Liver (tissue), 9 donors: ENCODE results near the gene MSMP. TPM values are rescaled to one million over a fixed set of nuclear protein-coding genes. Genes with fewer than 3 reads are reported as not detected.

ENCODE experiments used
- DNase-seq: peaks from one replicate; pipeline ENCODE4 v3.0.0-alpha.2; 2017; ENCODE audit warnings: low spot score
- H3K27ac ChIP-seq, 2 donors: one replicate each; pipeline ENCODE4 v1.7.0; 2013; ENCODE audit warnings: inconsistent platforms in 2 of 2, low read length in 2 of 2, control low read depth in 1 of 2, low read depth in 1 of 2, mild to moderate bottlenecking in 1 of 2
- H3K27me3 ChIP-seq, 4 donors: one replicate each; pipeline versions ENCODE4 v1.6.1 to v1.7.0; 2013; ENCODE audit warnings: low read length in 3 of 4, inconsistent platforms in 1 of 4, mild to moderate bottlenecking in 1 of 4, moderate library complexity in 1 of 4; ENCODE audit not compliant: control insufficient read depth in 4 of 4, insufficient read depth in 4 of 4
- H3K36me3 ChIP-seq, 4 donors: one replicate each; pipeline versions ENCODE4 v1.6.1 to v1.7.0; 2013; ENCODE audit warnings: low read length in 3 of 4, mild to moderate bottlenecking in 3 of 4, low read depth in 1 of 4, moderate library complexity in 1 of 4; ENCODE audit not compliant: control insufficient read depth in 4 of 4, insufficient read depth in 3 of 4
- H3K4me1 ChIP-seq, 4 donors: one replicate each; pipeline versions ENCODE4 v1.6.1 to v1.7.0; 2013; ENCODE audit warnings: low read length in 3 of 4, mild to moderate bottlenecking in 3 of 4, moderate library complexity in 1 of 4; ENCODE audit not compliant: control insufficient read depth in 4 of 4, insufficient read depth in 4 of 4
- H3K4me3 ChIP-seq, 3 donors: one replicate each; pipeline versions ENCODE4 v1.6.1 to v1.7.0; 2013; ENCODE audit warnings: low read length in 3 of 3, control low read depth in 1 of 3, low read depth in 1 of 3, mild to moderate bottlenecking in 1 of 3
- H3K9ac ChIP-seq, 2 donors: one replicate each; pipeline ENCODE4 v1.7.0; 2013; ENCODE audit warnings: low read length in 2 of 2, mild to moderate bottlenecking in 2 of 2, moderate library complexity in 2 of 2, control low read depth in 1 of 2, low read depth in 1 of 2
- H3K9me3 ChIP-seq, 4 donors: one replicate each; pipeline versions ENCODE4 v1.6.1 to v1.7.0; 2013; ENCODE audit warnings: low read length in 3 of 4; ENCODE audit not compliant: control insufficient read depth in 4 of 4
- EGR1 ChIP-seq, 2 donors: IDR thresholded peaks; 2 replicates each; pipeline ENCODE4 v1.6.1; 2016 to 2018; ENCODE audit warnings: antibody characterized with exemption in 2 of 2, low read depth in 2 of 2
- FOXA1 ChIP-seq: IDR thresholded peaks from 2 replicates; pipeline ENCODE4 v1.6.1; 2016; ENCODE audit warnings: antibody characterized with exemption
- FOXA2 ChIP-seq: IDR thresholded peaks from 2 replicates; pipeline ENCODE4 v1.6.1; 2016; ENCODE audit warnings: antibody characterized with exemption
- GABPA ChIP-seq, 2 donors: IDR thresholded peaks in 1 of 2; conservative IDR thresholded peaks in 1 of 2; 2 replicates each; pipeline ENCODE4 v1.6.1; 2016; ENCODE audit warnings: antibody characterized with exemption in 2 of 2, mild to moderate bottlenecking in 1 of 2, moderate library complexity in 1 of 2
- HNF4A ChIP-seq, 2 donors: conservative IDR thresholded peaks; 2 replicates each; pipeline ENCODE4 v1.6.1; 2016; ENCODE audit warnings: antibody characterized with exemption in 2 of 2, mild to moderate bottlenecking in 2 of 2
- HNF4G ChIP-seq: IDR thresholded peaks from 2 replicates; pipeline ENCODE4 v1.6.1; 2016; ENCODE audit warnings: antibody characterized with exemption
- JUND ChIP-seq, 2 donors: IDR thresholded peaks; 2 replicates each; pipeline ENCODE4 v1.6.1; 2016; ENCODE audit warnings: antibody characterized with exemption in 2 of 2
- NR2F2 ChIP-seq: IDR thresholded peaks from 2 replicates; pipeline ENCODE4 v1.6.1; 2016; ENCODE audit warnings: antibody characterized with exemption
- RAD21 ChIP-seq, 2 donors: IDR thresholded peaks; 2 replicates each; pipeline ENCODE4 v1.6.1; 2016; ENCODE audit warnings: antibody characterized with exemption in 2 of 2, mild to moderate bottlenecking in 2 of 2
- RXRA ChIP-seq, 2 donors: IDR thresholded peaks; 2 replicates each; pipeline ENCODE4 v1.6.1; 2017 to 2018; ENCODE audit warnings: antibody characterized with exemption in 2 of 2, mild to moderate bottlenecking in 1 of 2
- SP1 ChIP-seq: IDR thresholded peaks from 2 replicates; pipeline ENCODE4 v1.6.1; 2018; ENCODE audit warnings: antibody characterized with exemption, mild to moderate bottlenecking
- TAF1 ChIP-seq: conservative IDR thresholded peaks from 2 replicates; pipeline ENCODE4 v1.6.1; 2016; ENCODE audit warnings: antibody characterized with exemption, mild to moderate bottlenecking
- YY1 ChIP-seq: IDR thresholded peaks from 2 replicates; pipeline ENCODE4 v1.6.1; 2016; ENCODE audit warnings: antibody characterized with exemption, mild to moderate bottlenecking
- WGBS: extraction: QIAGEN DNeasy Blood & Tissue Kit; methylation state at CpG from one replicate; pipeline ENCODE4 v1.1.7; 2013; 5-methylcytosine and 5-hydroxymethylcytosine counted together
- polyA plus RNA-seq, 2 donors: library from polyadenylated mRNA; stranded (reverse) in 1 of 2; unstranded in 1 of 2; fragments of 200-250 nt in 1 of 2; fragments of >200 nt in 1 of 2; fragmentation: Nextera tagmentation in 1 of 2; extraction: Ambion mirVana in 1 of 2; gene quantifications; one replicate each; pipeline versions ENCODE4 v1.2.1 to v1.2.3, GENCODE V29; 2013 to 2015
- total RNA-seq, 2 donors: library from RNA; depleted of rRNA; stranded (reverse); fragments of >200 nt; gene quantifications; one replicate each; pipeline ENCODE4 v1.2.3, GENCODE V29; 2014
- TF ChIP-seq, protein P1 (sequence below): IDR thresholded peaks from 2 replicates; pipeline ENCODE4 v1.6.1; 2016; ENCODE audit warnings: antibody characterized with exemption
- TF ChIP-seq, protein P2 (sequence below): IDR thresholded peaks from 2 replicates; pipeline ENCODE4 v1.6.1; 2016; ENCODE audit warnings: antibody characterized with exemption, mild to moderate bottlenecking
- TF ChIP-seq, protein P3 (sequence below): fragments of 150-350 bp; IDR thresholded peaks from 2 replicates; pipeline ENCODE4 v1.5.1; 2017; ENCODE audit warnings: improper control_type of control experiment, low read depth, low read length; ENCODE audit not compliant: missing input control
- TF ChIP-seq, protein P4 (sequence below): IDR thresholded peaks from 2 replicates; pipeline ENCODE4 v1.6.1; 2016; ENCODE audit warnings: antibody characterized with exemption
- TF ChIP-seq, protein P5 (sequence below): IDR thresholded peaks from 2 replicates; pipeline ENCODE4 v1.6.1; 2016; ENCODE audit warnings: antibody characterized with exemption
- donor health status: healthy.
- donor health status: healthy.
- donor health status: healthy.
- donor health status: healthy.
- donor health status: healthy.

MSMP gene
- total and polyA plus RNA-seq, 4 donors: not detected

DNA sequence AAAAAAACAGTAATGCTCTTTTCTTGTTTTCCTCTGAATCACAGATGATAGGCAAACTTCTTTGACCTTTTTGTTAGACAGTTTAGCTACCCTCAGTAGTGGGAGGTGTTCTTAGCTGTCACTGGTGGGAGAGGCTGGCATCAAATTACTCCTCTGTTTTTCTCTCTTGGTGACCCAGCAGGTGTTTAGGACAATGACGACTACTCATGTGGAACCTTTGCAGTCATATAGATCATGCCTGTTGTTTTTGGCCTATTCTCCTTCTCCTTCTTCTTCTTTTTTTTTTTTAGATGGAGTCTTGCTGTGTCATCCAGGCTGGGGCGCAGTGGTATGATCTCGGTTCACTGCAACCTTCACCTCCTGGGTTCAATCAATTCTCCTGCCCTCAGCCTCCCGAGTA lies 21.9 kb upstream of the MSMP start:
- Histone ChIP-seq H3K27ac (no peak overlapping the region), H3K36me3 (no peaks in the 10 kb centered on the region), H3K9me3 (no peaks in the 10 kb centered on the region), H3K4me3 (no peak overlapping the region), H3K9ac (no peak overlapping the region), H3K27me3 (no peaks in the 10 kb centered on the region), H3K4me1 (peaks cover 2 to 22% (median 16%) of the 10 kb centered on the region in 4 donors)
- 80% methylated on average over 4 of the region's 4 CpGs for WGBS
- no peak for DNase-seq
- TF ChIP-seq YY1 (no peak), JUND (IDR thresholded peaks at IDR 0.05) (no peak), RAD21 (IDR thresholded peaks at IDR 0.05) (no peak), EGR1 (IDR thresholded peaks at IDR 0.05; ENCODE audit: low read depth in 2 of 2) (no peak), GABPA (IDR thresholded peaks at IDR 0.05 in 1 of 2, conservative IDR thresholded peaks at IDR 0.05 in 1 of 2) (no peak), FOXA2 (no peak), SP1 (no peak), HNF4G (no peak), NR2F2 (no peak), HNF4A (conservative IDR thresholded peaks at IDR 0.05) (no peak), RXRA (IDR thresholded peaks at IDR 0.05) (no peak), TAF1 (no peak), FOXA1 (no peak)
- TF ChIP-seq, protein P1, sequence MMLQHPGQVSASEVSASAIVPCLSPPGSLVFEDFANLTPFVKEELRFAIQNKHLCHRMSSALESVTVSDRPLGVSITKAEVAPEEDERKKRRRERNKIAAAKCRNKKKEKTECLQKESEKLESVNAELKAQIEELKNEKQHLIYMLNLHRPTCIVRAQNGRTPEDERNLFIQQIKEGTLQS: no peak
- TF ChIP-seq, protein P2, sequence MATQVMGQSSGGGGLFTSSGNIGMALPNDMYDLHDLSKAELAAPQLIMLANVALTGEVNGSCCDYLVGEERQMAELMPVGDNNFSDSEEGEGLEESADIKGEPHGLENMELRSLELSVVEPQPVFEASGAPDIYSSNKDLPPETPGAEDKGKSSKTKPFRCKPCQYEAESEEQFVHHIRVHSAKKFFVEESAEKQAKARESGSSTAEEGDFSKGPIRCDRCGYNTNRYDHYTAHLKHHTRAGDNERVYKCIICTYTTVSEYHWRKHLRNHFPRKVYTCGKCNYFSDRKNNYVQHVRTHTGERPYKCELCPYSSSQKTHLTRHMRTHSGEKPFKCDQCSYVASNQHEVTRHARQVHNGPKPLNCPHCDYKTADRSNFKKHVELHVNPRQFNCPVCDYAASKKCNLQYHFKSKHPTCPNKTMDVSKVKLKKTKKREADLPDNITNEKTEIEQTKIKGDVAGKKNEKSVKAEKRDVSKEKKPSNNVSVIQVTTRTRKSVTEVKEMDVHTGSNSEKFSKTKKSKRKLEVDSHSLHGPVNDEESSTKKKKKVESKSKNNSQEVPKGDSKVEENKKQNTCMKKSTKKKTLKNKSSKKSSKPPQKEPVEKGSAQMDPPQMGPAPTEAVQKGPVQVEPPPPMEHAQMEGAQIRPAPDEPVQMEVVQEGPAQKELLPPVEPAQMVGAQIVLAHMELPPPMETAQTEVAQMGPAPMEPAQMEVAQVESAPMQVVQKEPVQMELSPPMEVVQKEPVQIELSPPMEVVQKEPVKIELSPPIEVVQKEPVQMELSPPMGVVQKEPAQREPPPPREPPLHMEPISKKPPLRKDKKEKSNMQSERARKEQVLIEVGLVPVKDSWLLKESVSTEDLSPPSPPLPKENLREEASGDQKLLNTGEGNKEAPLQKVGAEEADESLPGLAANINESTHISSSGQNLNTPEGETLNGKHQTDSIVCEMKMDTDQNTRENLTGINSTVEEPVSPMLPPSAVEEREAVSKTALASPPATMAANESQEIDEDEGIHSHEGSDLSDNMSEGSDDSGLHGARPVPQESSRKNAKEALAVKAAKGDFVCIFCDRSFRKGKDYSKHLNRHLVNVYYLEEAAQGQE: no peak
- TF ChIP-seq, protein P3, sequence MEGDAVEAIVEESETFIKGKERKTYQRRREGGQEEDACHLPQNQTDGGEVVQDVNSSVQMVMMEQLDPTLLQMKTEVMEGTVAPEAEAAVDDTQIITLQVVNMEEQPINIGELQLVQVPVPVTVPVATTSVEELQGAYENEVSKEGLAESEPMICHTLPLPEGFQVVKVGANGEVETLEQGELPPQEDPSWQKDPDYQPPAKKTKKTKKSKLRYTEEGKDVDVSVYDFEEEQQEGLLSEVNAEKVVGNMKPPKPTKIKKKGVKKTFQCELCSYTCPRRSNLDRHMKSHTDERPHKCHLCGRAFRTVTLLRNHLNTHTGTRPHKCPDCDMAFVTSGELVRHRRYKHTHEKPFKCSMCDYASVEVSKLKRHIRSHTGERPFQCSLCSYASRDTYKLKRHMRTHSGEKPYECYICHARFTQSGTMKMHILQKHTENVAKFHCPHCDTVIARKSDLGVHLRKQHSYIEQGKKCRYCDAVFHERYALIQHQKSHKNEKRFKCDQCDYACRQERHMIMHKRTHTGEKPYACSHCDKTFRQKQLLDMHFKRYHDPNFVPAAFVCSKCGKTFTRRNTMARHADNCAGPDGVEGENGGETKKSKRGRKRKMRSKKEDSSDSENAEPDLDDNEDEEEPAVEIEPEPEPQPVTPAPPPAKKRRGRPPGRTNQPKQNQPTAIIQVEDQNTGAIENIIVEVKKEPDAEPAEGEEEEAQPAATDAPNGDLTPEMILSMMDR: no peak
- TF ChIP-seq, protein P4, sequence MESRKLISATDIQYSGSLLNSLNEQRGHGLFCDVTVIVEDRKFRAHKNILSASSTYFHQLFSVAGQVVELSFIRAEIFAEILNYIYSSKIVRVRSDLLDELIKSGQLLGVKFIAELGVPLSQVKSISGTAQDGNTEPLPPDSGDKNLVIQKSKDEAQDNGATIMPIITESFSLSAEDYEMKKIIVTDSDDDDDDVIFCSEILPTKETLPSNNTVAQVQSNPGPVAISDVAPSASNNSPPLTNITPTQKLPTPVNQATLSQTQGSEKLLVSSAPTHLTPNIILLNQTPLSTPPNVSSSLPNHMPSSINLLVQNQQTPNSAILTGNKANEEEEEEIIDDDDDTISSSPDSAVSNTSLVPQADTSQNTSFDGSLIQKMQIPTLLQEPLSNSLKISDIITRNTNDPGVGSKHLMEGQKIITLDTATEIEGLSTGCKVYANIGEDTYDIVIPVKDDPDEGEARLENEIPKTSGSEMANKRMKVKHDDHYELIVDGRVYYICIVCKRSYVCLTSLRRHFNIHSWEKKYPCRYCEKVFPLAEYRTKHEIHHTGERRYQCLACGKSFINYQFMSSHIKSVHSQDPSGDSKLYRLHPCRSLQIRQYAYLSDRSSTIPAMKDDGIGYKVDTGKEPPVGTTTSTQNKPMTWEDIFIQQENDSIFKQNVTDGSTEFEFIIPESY: no peak
- TF ChIP-seq, protein P5, sequence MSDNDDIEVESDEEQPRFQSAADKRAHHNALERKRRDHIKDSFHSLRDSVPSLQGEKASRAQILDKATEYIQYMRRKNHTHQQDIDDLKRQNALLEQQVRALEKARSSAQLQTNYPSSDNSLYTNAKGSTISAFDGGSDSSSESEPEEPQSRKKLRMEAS: no peak
